Endodermal cell (in vitro differentiated cells): ENCODE data around the gene PTN. TPM values are rescaled to one million over a fixed set of nuclear protein-coding genes. Genes with fewer than 3 reads are reported as not detected.

Experiments
- DNase-seq: peaks from one replicate; pipeline ENCODE4 v3.0.0-alpha.2; 2017
- H3K27ac ChIP-seq: 2 replicates; pipeline ENCODE4 v1.5.1; 2013; ENCODE audit warnings: mild to moderate bottlenecking, low read depth, low read length, moderate library complexity
- H3K27me3 ChIP-seq: 2 replicates; pipeline ENCODE4 v1.6.1; 2013; ENCODE audit warnings: mild to moderate bottlenecking, low read length, moderate library complexity; ENCODE audit not compliant: insufficient read depth, control insufficient read depth, poor library complexity, severe bottlenecking
- H3K36me3 ChIP-seq: 2 replicates; pipeline ENCODE4 v1.7.0; 2013; ENCODE audit warnings: mild to moderate bottlenecking, low read length, moderate library complexity; ENCODE audit not compliant: control insufficient read depth, insufficient read depth
- H3K4me1 ChIP-seq: one replicate; pipeline ENCODE4 v1.7.0; 2013; ENCODE audit warnings: low read length; ENCODE audit not compliant: control insufficient read depth, insufficient read depth
- H3K4me3 ChIP-seq: 2 replicates; pipeline ENCODE4 v1.5.1; 2013; ENCODE audit warnings: mild to moderate bottlenecking, low read length, moderate library complexity
- H3K9ac ChIP-seq: 2 replicates; pipeline ENCODE4 v1.6.1; 2013; ENCODE audit warnings: mild to moderate bottlenecking, low read length, moderate library complexity; ENCODE audit not compliant: poor library complexity, severe bottlenecking; ENCODE audit errors: extremely low read depth
- H3K9me3 ChIP-seq: 2 replicates; pipeline ENCODE4 v1.6.1; 2013; ENCODE audit warnings: mild to moderate bottlenecking, low read length, moderate library complexity; ENCODE audit not compliant: control insufficient read depth
- H3K27ac Mint-ChIP-seq: 2 replicates; pipeline ENCODE4 v1.8.0; 2020; ENCODE audit warnings: mixed read lengths
- H3K27me3 Mint-ChIP-seq: 2 replicates; pipeline ENCODE4 v1.8.0; 2021; ENCODE audit warnings: mild to moderate bottlenecking, mixed read lengths; ENCODE audit not compliant: insufficient read depth
- H3K36me3 Mint-ChIP-seq: 2 replicates; pipeline ENCODE4 v1.8.0; 2020; ENCODE audit warnings: low read depth, mixed read lengths
- H3K4me1 Mint-ChIP-seq: 2 replicates; pipeline ENCODE4 v1.8.0; 2020; ENCODE audit warnings: mixed read lengths
- H3K4me3 Mint-ChIP-seq: 2 replicates; pipeline ENCODE4 v1.8.0; 2020; ENCODE audit warnings: mild to moderate bottlenecking, moderate library complexity, mixed read lengths
- H3K9me3 Mint-ChIP-seq: 2 replicates; pipeline ENCODE4 v1.8.0; 2020; ENCODE audit warnings: mild to moderate bottlenecking, mixed read lengths
- CTCF ChIP-seq: fragments of 200-600 bp; sonication (generic); conservative IDR thresholded peaks from 2 replicates; pipeline ENCODE4 v1.5.0; 2021; ENCODE audit warnings: antibody characterized with exemption, mild to moderate bottlenecking
- whole genome bisulfite sequencing, 2 experiments: methylation state at CpG; one replicate each; pipeline versions ENCODE4 v1.1.5 to v1.1.7; 2013; ENCODE audit warnings: missing lambda C conversion rate in 2 of 2, mixed read lengths in 1 of 2; ENCODE audit not compliant: insufficient coverage in 1 of 2, insufficient read length in 1 of 2; 5-methylcytosine and 5-hydroxymethylcytosine counted together
- total RNA-seq, 2 donors: library from RNA; stranded (reverse); fragmentation: NEBNext Ultra II Directional in 1 of 2; extraction: Animal tissue kit (Norgen Biotek cat#: 25700) in 1 of 2; gene quantifications; 2 replicates in 1 of 2; 3 replicates in 1 of 2; pipeline ENCODE4 v1.2.1, GENCODE V29; 2021

The PTN gene
- total RNA-seq, 2 donors from 2014 or later, result 4.8 to 5.6 TPM

GRCh38 chr7:137342265-137342664, 1.3 kb downstream of the PTN start:
- H3K4me3 ChIP-seq, result peak overlapping the region; percentile 82
- no peak overlapping the region for H3K27ac ChIP-seq
- WGBS, 2 experiments, result 59 to 75% methylated on average over 3 of the region's 3 CpGs
- H3K9ac ChIP-seq, result no peak overlapping the region
- H3K36me3 ChIP-seq, result no peaks in the 10 kb centered on the region
- peaks cover 34% of the 10 kb centered on the region for H3K27me3 Mint-ChIP-seq
- H3K27ac Mint-ChIP-seq, result no peak overlapping the region
- H3K4me3 Mint-ChIP-seq, result peak overlapping the region; percentile 64
- H3K27me3 ChIP-seq, result no peaks in the 10 kb centered on the region
- no peak for TF ChIP-seq CTCF
- DNase-seq, result no peak
- H3K9me3 Mint-ChIP-seq, result no peaks in the 10 kb centered on the region
- H3K4me1 Mint-ChIP-seq, result peaks cover 13% of the 10 kb centered on the region
- no peaks in the 10 kb centered on the region for H3K36me3 Mint-ChIP-seq
- no peaks in the 10 kb centered on the region for H3K4me1 ChIP-seq
- H3K9me3 ChIP-seq, result no peaks in the 10 kb centered on the region

- Mint-ChIP-seq H3K36me3 (no peaks in the 10 kb centered on the region), H3K9me3 (no peaks in the 10 kb centered on the region), H3K27ac (no peak overlapping the region), H3K4me1 (peaks cover 3% of the 10 kb centered on the region), H3K4me3 (no peak overlapping the region), H3K27me3 (peaks cover 10% of the 10 kb centered on the region)
- no peaks in the 10 kb centered on the region for H3K36me3 ChIP-seq
- H3K9me3 ChIP-seq, result no peaks in the 10 kb centered on the region
- no peaks in the 10 kb centered on the region for H3K27me3 ChIP-seq
- TF ChIP-seq CTCF, result peak; percentile 76
- 83% methylated on average over 1 to 2 of the region's 2 CpGs for WGBS, 2 experiments
- H3K4me1 ChIP-seq, result no peaks in the 10 kb centered on the region
- DNase-seq, result peak; percentile 60
- H3K4me3 ChIP-seq, result no peak overlapping the region
- no peak overlapping the region for H3K27ac ChIP-seq
- H3K9ac ChIP-seq, result no peak overlapping the region
These were observed 5.6 kb downstream of the PTN start for GRCh38 chr7:137337902-137338301.

GRCh38 chr7:137335814-137336213, 7.7 kb downstream of the PTN start:
- no peak for TF ChIP-seq CTCF
- Histone ChIP-seq H3K9ac (no peak overlapping the region), H3K4me3 (no peak overlapping the region), H3K9me3 (no peaks in the 10 kb centered on the region), H3K36me3 (no peaks in the 10 kb centered on the region), H3K4me1 (no peaks in the 10 kb centered on the region), H3K27ac (no peak overlapping the region), H3K27me3 (no peaks in the 10 kb centered on the region)
- 94 to 96% methylated on average over 3 to 4 of the region's 4 CpGs for WGBS, 2 experiments
- Mint-ChIP-seq H3K27me3 (no peaks in the 10 kb centered on the region), H3K4me1 (no peaks in the 10 kb centered on the region), H3K36me3 (no peaks in the 10 kb centered on the region), H3K27ac (no peak overlapping the region), H3K4me3 (no peak overlapping the region), H3K9me3 (no peaks in the 10 kb centered on the region)
- DNase-seq, result no peak
